ENCODE data around the gene THAP10. TPM values are rescaled to one million over a fixed set of nuclear protein-coding genes. Genes with fewer than 3 reads are reported as not detected.
"Not testable (repeated sequence)": the region's sequence is repeated elsewhere in the genome, so short reads cannot be mapped to it uniquely, and the experiment has no call there.

The THAP10 gene
- total RNA-seq, 2 donors from 2014 or later = 0.39 to 0.90 TPM

DNA sequence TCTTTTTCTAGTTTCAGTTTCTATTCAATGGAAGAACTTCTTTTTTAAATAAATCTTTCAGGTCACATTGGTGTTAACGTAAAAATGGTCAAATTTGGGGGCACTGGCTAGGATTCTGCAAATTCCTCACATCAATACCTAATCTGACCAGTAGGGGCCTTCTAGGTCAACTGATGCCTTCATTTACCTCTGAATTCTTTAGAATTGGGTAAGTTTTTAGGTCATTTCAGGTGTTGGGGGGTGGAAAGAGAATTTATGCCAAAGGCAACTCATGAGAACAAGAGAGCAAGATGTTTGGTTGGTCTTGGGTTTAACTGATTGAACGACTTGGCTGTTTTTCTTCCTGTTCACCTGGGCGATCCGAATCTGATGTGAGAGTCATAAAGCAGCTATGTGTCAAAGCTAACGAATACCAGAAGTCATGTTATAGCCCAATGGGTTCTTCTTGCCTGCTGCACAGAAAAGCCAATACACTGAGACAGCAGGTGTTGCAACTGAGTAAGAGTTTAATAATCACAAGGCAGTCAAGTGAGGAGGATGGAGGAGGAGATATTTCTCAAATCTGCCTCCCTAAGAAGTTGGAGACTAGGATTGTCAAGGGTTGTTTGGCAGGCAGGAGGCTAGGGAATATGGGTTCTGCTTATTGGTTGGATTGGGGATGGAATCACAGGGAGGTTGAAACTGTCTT, 15.7 kb upstream of the THAP10 start:
- H3K4me3 Mint-ChIP-seq = no peak overlapping the region
- H3K27me3 Mint-ChIP-seq = peaks cover 3% of the 10 kb centered on the region
- H3K36me3 Mint-ChIP-seq (ENCODE audit: low read depth) = peaks cover 9% of the 10 kb centered on the region
- no peaks in the 10 kb centered on the region for H3K4me1 Mint-ChIP-seq
- no peak overlapping the region for H3K27ac Mint-ChIP-seq
- peaks cover 14% of the 10 kb centered on the region for H3K9me3 Mint-ChIP-seq
- ATAC-seq (replicated peaks) = no peak

DNA sequence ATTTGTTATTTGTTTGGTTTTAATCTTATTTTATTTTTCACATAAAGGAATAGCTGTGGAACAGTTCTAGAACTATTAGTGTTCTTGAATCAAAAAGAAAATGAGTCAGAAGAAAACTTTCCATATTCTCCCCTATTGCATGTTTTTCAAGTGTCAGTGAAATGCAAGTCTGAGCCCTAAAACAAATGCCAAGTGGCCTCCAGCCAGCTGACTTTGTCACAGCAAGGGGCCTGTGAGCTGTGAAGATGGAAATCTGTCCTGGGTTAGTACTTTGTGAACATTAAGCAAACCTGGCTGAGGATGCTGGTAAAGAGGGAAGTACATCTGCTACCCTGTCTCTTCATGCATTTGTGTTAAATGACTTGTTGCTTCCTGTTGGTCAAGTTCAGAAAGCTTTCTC, 14.6 kb upstream of the THAP10 start:
- ATAC-seq (replicated peaks) = no peak
- H3K4me3 Mint-ChIP-seq = no peak overlapping the region
- no peak overlapping the region for H3K27ac Mint-ChIP-seq
- no peaks in the 10 kb centered on the region for H3K4me1 Mint-ChIP-seq
- H3K9me3 Mint-ChIP-seq = peaks cover 14% of the 10 kb centered on the region
- peaks cover 3% of the 10 kb centered on the region for H3K27me3 Mint-ChIP-seq
- peaks cover 9% of the 10 kb centered on the region for H3K36me3 Mint-ChIP-seq (ENCODE audit: low read depth)

DNA sequence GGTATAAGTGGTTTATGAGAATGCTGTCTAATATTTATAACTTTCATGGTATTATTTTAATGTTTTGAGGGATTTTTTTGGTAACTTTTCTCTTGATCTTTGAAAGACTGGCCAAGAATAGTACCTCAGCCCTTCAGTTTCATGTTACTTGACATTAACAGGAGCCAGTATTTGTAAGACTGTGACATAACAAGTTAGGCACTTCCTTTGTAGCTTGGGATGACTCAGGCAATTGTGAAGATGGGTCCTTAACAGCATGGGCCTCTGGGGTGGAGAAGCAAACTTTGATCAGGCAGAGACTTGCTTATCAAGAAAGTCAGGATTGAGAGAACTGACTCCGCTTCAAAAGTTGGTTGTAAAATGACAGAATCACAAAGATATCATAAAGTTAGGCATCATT, 9.9 kb upstream of the THAP10 start:
- H3K36me3 Mint-ChIP-seq (ENCODE audit: low read depth) = peaks cover 8% of the 10 kb centered on the region
- no peak for ATAC-seq (replicated peaks)

DNA sequence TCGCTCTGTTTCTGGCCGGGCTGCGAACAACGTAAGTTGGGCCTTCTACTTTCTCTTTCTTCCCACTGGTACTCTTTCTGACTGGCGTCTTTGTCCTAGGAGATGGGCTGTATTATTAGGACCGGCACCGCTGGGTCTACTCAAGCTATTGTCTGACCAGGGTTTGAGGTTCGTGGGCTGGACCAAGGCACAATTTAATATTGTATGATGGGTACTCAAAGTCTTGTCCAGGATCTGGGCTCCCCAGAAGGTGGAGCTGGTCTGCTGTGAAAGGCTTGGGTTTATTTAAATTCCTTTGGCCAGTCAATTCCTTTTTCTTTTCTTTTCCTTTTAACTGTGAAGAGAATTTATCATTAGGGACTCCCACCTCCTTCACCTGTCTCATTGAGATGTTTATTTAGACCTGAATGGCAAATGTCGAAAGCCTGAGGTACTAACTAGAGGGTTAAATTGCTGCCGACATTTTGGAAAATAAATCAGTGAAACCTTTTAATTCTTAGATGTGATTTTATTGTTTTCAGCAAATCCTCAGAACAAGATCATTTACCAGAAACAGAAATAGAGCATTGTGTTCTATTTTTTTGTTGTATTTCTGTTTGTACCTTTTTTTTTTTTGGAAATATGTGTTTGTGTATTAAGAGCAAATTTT, 803 bp upstream of the THAP10 start:
- Mint-ChIP-seq H3K36me3 (ENCODE audit: low read depth) (peaks cover 6% of the 10 kb centered on the region), H3K27ac (peak overlapping the region; percentile 98), H3K4me1 (peaks cover 10% of the 10 kb centered on the region), H3K27me3 (peaks cover 5% of the 10 kb centered on the region), H3K9me3 (no peaks in the 10 kb centered on the region), H3K4me3 (peak overlapping the region; percentile 97)
- peak; percentile 18 for ATAC-seq (replicated peaks)

More for the DNA sequence above, 9.9 kb upstream of the THAP10 start:
- Mint-ChIP-seq H3K27me3 (peaks cover 7% of the 10 kb centered on the region), H3K4me3 (no peak overlapping the region), H3K4me1 (no peaks in the 10 kb centered on the region), H3K9me3 (peaks cover 8% of the 10 kb centered on the region), H3K27ac (no peak overlapping the region)

DNA sequence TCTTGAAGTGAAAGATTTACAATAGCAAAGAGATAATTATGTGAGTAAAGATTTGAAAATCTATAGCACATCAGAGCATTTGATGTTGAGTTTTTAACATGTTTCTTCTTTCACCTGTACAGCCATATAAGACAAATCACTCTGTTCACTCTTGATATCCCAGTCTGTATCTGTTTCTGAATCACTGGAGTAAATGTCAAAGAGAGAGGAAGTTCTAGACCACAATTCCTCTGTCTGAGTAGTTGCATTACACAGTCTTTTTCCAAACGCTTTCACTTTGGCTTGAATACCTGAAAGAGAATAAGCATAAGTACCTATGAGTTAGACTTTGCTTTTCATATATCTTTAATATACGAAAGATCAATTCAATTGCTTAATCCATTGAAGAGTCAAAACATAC, 9.9 kb downstream of the THAP10 start:
- no peaks in the 10 kb centered on the region for H3K36me3 Mint-ChIP-seq (ENCODE audit: low read depth)
- no peaks in the 10 kb centered on the region for H3K4me1 Mint-ChIP-seq
- no peaks in the 10 kb centered on the region for H3K9me3 Mint-ChIP-seq
- no peak overlapping the region for H3K27ac Mint-ChIP-seq
- peak; percentile 62 for ATAC-seq (replicated peaks)
- peaks cover 18% of the 10 kb centered on the region for H3K27me3 Mint-ChIP-seq
- no peak overlapping the region for H3K4me3 Mint-ChIP-seq

DNA sequence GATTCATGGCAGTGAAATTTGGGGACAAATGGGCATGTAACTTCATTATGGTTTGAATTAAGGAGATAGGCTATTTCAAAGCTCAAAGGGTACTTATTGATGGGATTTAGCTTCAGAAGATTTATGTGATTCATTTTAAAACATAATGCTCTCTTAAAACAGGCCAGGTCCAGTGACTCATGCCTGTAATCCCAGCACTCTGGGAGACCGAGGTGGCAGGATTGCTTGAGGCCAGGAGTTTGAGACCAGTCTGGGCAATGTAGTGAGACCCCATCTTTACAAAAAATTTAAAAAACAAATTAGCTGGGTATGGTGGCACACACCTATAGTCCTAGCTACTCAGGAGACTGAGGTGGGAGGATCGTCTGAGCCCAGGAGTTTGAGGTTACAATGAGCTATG, 11.5 kb downstream of the THAP10 start:
- Mint-ChIP-seq H3K27ac (no peak overlapping the region), H3K36me3 (ENCODE audit: low read depth) (no peaks in the 10 kb centered on the region), H3K9me3 (no peaks in the 10 kb centered on the region), H3K27me3 (peaks cover 29% of the 10 kb centered on the region), H3K4me1 (no peaks in the 10 kb centered on the region), H3K4me3 (no peak overlapping the region)
- no peak for ATAC-seq (replicated peaks)

DNA sequence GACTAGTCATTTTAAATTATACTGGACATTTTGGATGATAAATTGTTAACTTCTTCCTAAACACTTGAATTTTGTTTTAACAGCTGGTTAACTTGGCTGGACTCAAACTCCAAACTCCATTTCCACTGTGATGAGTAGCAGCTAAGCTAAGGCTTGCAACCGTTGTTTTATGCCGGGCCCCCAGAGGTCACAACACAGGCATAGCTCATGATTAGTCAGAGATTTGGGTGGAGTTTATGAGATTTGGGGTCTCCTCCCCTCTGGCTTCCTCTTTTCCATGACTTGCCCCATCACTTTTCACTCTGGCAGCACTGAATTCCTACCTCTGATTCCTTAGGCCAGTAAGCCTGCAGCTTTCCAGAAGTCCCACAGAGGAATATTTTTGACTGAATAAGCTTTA, 12.8 kb downstream of the THAP10 start:
- no peak for ATAC-seq (replicated peaks)
- Mint-ChIP-seq H3K4me3 (no peak overlapping the region), H3K27ac (no peak overlapping the region), H3K9me3 (no peaks in the 10 kb centered on the region), H3K27me3 (peaks cover 25% of the 10 kb centered on the region), H3K36me3 (ENCODE audit: low read depth) (no peaks in the 10 kb centered on the region), H3K4me1 (no peaks in the 10 kb centered on the region)

DNA sequence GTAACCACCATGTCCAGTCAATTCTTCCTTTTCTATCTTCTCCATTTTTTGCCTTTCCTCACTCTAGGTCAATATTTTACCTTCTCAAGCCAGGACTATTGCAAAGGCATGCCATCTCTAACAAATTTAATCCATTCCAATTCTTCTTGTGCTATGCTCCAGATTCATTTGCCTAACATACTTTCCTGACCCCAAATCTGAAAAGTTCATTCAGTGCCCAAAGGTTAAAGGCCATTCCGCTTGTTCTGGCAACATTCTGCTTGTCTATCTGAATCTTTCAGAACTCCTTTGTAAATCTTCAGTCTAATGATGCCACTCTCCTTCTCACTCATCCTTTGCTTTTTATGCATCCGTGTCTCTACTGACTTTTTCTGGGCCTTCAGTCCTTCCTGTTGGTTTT, 15.6 kb downstream of the THAP10 start:
- Mint-ChIP-seq H3K36me3 (ENCODE audit: low read depth) (no peaks in the 10 kb centered on the region), H3K4me1 (no peaks in the 10 kb centered on the region), H3K4me3 (no peak overlapping the region), H3K27ac (no peak overlapping the region), H3K9me3 (no peaks in the 10 kb centered on the region), H3K27me3 (peaks cover 33% of the 10 kb centered on the region)
- ATAC-seq (replicated peaks) = no peak

DNA sequence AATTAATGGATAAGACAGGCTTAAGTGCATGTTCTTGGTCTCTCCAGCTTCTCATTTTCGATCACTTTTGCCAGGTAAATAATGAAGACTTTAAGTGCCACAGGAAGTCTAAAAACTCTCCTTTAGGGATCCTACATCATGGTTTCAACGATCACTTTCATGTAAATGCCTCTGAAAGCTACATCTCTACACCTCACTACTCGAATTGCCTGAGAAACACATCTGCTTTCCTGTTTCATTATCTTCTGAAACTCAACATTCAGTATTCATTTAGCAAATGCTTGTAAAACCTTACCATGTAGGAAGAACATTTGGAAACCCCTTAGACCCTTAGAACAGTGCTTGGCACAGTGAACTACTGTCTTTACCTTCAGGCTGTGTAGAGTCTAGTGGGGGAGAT, 16.2 kb downstream of the THAP10 start:
- H3K36me3 Mint-ChIP-seq (ENCODE audit: low read depth) = no peaks in the 10 kb centered on the region
- no peaks in the 10 kb centered on the region for H3K9me3 Mint-ChIP-seq
- H3K4me1 Mint-ChIP-seq = no peaks in the 10 kb centered on the region
- no peak overlapping the region for H3K27ac Mint-ChIP-seq
- ATAC-seq (replicated peaks) = no peak
- no peak overlapping the region for H3K4me3 Mint-ChIP-seq
- peaks cover 33% of the 10 kb centered on the region for H3K27me3 Mint-ChIP-seq

DNA sequence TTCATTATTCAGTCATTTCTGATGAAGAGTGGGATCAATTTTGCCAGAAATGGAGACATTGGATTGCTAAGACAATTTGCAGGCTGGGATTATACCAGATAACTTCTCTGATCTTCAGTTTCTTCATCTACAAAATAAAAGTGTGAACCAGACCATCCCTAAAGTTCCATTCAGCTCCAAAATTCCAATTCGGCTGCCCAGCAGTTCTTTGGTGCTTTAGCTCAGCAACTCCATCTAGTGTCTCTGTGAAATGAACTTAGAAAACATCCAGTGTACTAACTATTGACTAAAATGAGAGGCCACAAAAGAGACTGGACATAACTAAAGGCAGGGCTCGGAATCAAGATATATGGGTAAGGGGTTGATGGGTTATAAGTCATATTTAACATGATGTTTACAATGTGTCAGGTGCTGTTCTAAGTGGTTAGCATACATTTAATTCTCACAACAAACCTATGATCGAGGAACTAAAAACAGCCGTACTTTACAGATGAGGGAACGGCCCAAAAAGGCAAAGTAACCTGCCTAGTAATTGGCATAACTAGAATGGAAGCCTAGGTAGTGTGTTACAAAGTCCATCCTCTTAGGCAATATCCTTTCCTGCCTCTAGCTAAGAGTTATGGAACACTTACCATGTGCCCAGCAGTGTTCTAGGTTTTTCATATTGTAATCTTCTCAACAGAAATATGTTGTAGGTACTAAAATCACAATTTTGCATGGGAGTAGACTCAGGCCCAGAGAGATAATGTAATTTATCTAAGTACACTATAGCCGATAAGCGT, 17.0 kb downstream of the THAP10 start:
- H3K27ac Mint-ChIP-seq = no peak overlapping the region
- no peaks in the 10 kb centered on the region for H3K9me3 Mint-ChIP-seq
- ATAC-seq (replicated peaks) = no peak
- H3K27me3 Mint-ChIP-seq = peaks cover 33% of the 10 kb centered on the region
- H3K36me3 Mint-ChIP-seq (ENCODE audit: low read depth) = no peaks in the 10 kb centered on the region
- no peak overlapping the region for H3K4me3 Mint-ChIP-seq
- H3K4me1 Mint-ChIP-seq = no peaks in the 10 kb centered on the region

DNA sequence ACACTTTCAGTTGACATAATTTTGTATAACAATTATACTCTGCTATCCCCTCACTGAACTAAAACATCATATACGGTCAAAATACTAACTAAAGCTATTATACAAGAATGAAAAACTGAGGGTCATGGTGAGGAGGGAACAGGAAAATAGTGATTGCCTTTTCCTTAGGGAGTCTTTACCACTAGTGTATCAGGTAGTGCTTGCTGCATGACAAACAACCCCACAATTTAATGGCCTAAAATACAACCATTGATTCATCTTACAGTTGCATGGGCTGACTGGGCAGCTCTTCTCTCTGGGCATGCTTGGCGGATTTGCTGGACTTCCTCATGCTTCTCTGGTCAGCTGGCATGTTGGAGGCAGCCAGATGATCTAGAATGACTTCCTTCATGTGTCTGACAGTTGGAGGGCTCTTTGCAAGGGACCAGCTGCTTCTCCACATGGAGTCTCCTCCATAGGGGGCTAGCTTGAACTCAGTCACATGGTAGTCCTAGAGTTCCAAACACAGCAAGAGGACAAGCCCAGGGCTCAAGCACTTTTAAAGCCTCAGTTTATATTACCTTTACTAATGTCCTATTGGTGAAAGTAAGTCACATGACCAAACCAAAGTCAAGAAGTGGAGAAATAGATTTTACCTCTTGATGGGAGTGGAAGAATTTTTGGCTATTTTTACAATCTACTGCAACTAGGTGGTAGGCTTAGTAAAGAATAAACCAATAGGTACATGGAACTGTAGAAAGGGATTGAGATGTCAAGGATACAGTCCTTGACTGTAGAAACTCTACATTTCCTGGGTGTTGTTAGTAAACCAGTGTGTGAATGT, 18.8 kb downstream of the THAP10 start:
- Mint-ChIP-seq H3K27ac (no peak overlapping the region), H3K36me3 (ENCODE audit: low read depth) (no peaks in the 10 kb centered on the region), H3K4me1 (no peaks in the 10 kb centered on the region), H3K4me3 (no peak overlapping the region), H3K27me3 (peaks cover 28% of the 10 kb centered on the region), H3K9me3 (no peaks in the 10 kb centered on the region)
- no peak for ATAC-seq (replicated peaks)

DNA sequence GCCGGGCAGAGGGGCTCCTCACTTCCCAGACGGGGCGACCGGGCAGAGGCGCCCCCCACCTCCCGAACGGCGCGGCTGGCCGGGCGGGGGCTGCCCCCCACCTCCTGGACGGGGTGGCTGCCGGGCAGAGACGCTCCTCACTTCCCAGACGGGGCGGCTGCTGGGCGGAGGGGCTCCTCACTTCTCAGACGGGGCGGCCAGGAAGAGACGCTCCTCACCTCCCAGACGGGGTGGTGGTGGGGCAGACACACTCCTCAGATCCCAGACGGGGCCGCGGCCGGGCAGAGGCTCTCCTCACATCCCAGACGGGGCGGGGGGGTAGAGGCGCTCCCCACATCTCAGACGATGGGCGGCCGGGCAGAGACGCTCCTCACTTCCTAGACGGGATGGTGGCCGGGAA, 20.7 kb downstream of the THAP10 start:
- H3K27ac Mint-ChIP-seq; ATAC-seq (replicated peaks); H3K36me3 Mint-ChIP-seq (ENCODE audit: low read depth); H3K9me3 Mint-ChIP-seq; H3K4me3 Mint-ChIP-seq; H3K4me1 Mint-ChIP-seq: not testable (repeated sequence)
- H3K27me3 Mint-ChIP-seq = peaks cover 19% of the 10 kb centered on the region

DNA sequence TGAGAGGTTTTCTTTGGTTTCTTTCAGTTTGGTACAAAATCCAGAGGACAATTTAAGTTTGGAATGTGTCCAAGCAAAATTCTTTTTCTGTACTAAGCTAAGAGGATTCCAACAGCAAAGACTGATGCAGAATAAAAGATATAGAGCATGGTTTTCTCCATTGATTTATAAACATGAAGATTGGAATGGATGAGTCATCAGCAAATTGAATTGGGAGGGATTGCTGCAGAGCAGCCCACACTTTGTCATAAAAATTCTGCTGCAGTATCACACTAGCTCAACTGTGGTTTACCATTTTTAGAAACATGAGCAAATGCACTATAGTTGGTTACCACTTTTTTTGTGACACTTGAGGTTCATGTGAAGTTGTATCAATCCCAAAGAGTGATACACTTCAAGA, 22.2 kb downstream of the THAP10 start:
- no peak overlapping the region for H3K27ac Mint-ChIP-seq
- peaks cover 14% of the 10 kb centered on the region for H3K27me3 Mint-ChIP-seq
- peak; percentile 39 for ATAC-seq (replicated peaks)
- no peak overlapping the region for H3K4me3 Mint-ChIP-seq
- H3K4me1 Mint-ChIP-seq = no peaks in the 10 kb centered on the region
- no peaks in the 10 kb centered on the region for H3K9me3 Mint-ChIP-seq
- no peaks in the 10 kb centered on the region for H3K36me3 Mint-ChIP-seq (ENCODE audit: low read depth)

DNA sequence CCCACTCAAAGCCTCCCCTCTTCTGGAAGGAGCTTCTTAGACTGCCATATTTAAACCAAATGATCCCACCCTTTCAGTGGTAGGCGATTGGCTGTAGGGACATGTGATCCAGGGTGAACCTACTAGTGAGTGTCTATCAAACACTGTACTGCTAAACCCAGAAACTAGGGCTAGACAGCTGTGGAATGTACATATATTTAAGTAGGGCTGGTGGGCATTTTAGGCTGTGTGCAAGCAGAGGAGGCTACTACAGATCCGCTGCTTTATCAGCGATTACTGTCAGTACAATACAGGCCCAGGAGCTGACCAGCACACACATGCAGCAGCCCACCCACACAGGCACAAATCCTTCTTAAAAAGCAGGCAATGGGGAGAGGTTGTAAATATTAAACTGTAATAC, 22.9 kb downstream of the THAP10 start:
- no peaks in the 10 kb centered on the region for H3K36me3 Mint-ChIP-seq (ENCODE audit: low read depth)
- ATAC-seq (replicated peaks) = no peak
- H3K27me3 Mint-ChIP-seq = peaks cover 11% of the 10 kb centered on the region
- no peak overlapping the region for H3K4me3 Mint-ChIP-seq
- H3K4me1 Mint-ChIP-seq = no peaks in the 10 kb centered on the region
- no peak overlapping the region for H3K27ac Mint-ChIP-seq
- H3K9me3 Mint-ChIP-seq = no peaks in the 10 kb centered on the region

Data from activated T-helper 17 cell treated with anti-CD3 and anti-CD28 coated beads, Interleukin-2, amount 50 U/mL, for 72 hours (primary cell).